DOHH2 (cell line): ENCODE measurements around the gene TRPV4.

Experiments used
- H3F3A ChIP-seq: fragments of 200-600 bp; sonication (generic), shearing (Covaris generic); 2 replicates; pipeline ENCODE4 v1.6.0; 2016; ENCODE audit warnings: antibody characterized with exemption, mild to moderate bottlenecking; ENCODE audit not compliant: control insufficient read depth, insufficient read depth
- H3K27ac ChIP-seq: fragments of 200-600 bp; sonication (generic); 2 replicates; pipeline ENCODE4 v1.5.1; 2014; ENCODE audit warnings: low read depth, mild to moderate bottlenecking, low read length, moderate library complexity
- H3K27me3 ChIP-seq: fragments of 200-600 bp; sonication (generic); 2 replicates; pipeline ENCODE4 v1.6.1; 2014; ENCODE audit warnings: mild to moderate bottlenecking, low read length, mixed read lengths; ENCODE audit not compliant: control insufficient read depth
- H3K36me3 ChIP-seq: fragments of 200-600 bp; sonication (generic); 2 replicates; pipeline ENCODE4 v1.6.1; 2014; ENCODE audit warnings: mild to moderate bottlenecking, low read length, moderate library complexity, mixed read lengths; ENCODE audit not compliant: control insufficient read depth
- H3K4me1 ChIP-seq: fragments of 200-600 bp; sonication (generic); 2 replicates; pipeline ENCODE4 v1.6.1; 2014; ENCODE audit warnings: mild to moderate bottlenecking, low read length, mixed read lengths; ENCODE audit not compliant: control insufficient read depth
- H3K4me2 ChIP-seq: fragments of 200-600 bp; sonication (generic); 2 replicates; pipeline ENCODE4 v1.6.0; 2014; ENCODE audit warnings: mild to moderate bottlenecking, low read length, moderate library complexity
- H3K4me3 ChIP-seq: fragments of 200-600 bp; sonication (generic); 2 replicates; pipeline ENCODE4 v1.5.1; 2014; ENCODE audit warnings: mild to moderate bottlenecking, low read length, mixed read lengths
- H3K79me2 ChIP-seq: fragments of 200-600 bp; sonication (generic); 2 replicates; pipeline ENCODE4 v1.6.1; 2014; ENCODE audit warnings: mild to moderate bottlenecking, low read length, mixed read lengths; ENCODE audit not compliant: control insufficient read depth
- H3K9me2 ChIP-seq: fragments of 200-600 bp; sonication (generic); replicated peaks from 2 replicates; pipeline ENCODE4 v1.6.1; 2014; ENCODE audit warnings: mild to moderate bottlenecking, low read length, mixed read lengths; ENCODE audit not compliant: control insufficient read depth
- H3K9me3 ChIP-seq: fragments of 200-600 bp; sonication (generic); 2 replicates; pipeline ENCODE4 v1.6.1; 2014; ENCODE audit warnings: antibody characterized with exemption, low read length, mixed read lengths; ENCODE audit not compliant: control insufficient read depth, insufficient read depth
- H4K20me1 ChIP-seq: fragments of 200-600 bp; sonication (generic); 2 replicates; pipeline ENCODE4 v1.6.0; 2014; ENCODE audit warnings: low read depth, mild to moderate bottlenecking, antibody characterized with exemption, low read length, moderate library complexity; ENCODE audit not compliant: control insufficient read depth, insufficient read depth
- CTCF ChIP-seq: fragments of 200-600 bp; sonication (generic); IDR thresholded peaks from one replicate; pipeline ENCODE4 v1.5.1; 2014; ENCODE audit warnings: antibody characterized with exemption, mild to moderate bottlenecking, low read depth, low read length; ENCODE audit not compliant: poor library complexity, severe bottlenecking
- EZH2phosphoT487 ChIP-seq: fragments of 200-600 bp; sonication (generic); IDR thresholded peaks from 2 replicates; pipeline ENCODE4 v1.6.1; 2017; ENCODE audit warnings: borderline replicate concordance, mild to moderate bottlenecking, antibody characterized with exemption, low read length, moderate library complexity, mixed read lengths

TRPV4 gene

DNA sequence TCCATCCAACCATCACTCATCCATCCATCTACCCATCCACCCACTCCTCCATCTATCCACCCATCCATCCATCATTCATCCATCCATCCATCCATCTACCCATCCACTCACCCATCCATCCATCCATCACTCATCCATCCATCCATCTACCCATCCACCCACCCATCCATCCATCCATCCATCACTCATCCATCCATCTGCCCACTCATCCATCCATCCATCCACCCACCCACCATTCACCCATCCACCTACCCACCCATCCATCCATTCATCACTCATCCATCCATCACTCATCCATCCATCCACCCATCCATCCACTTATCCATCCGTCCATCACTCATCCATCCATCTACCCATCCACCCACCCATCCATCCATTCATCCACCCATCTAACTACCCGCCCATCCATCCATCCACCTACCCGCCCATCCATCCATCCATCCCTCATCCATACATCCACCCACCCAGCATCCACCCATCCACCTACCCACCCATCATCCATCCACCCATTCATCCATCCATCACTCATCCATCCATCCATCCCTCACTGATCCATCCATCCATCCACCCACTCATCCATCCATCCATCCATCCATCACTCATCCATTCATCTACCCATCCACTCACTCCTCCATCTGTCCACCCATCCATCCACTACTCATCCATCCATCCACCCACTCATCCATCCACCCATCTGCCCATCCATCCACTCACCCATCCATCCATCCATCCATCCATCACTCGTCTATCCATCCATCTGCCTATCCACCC, 24.1 kb downstream of the TRPV4 start:
- Histone ChIP-seq H3K27ac (no peak overlapping the region), H3K4me3 (no peak overlapping the region)

GRCh38 chr12:109807954-109808643, 25.1 kb downstream of the TRPV4 start:
- H3K27me3 ChIP-seq: 0 out of 2 replicates have a peak, but pooled peaks cover 3% of the 10 kb centered on the region
- TF ChIP-seq CTCF: no peak
- no peak for TF ChIP-seq EZH2phosphoT487
- no peak overlapping the region for H3K4me3 ChIP-seq
- no peak overlapping the region for H3K4me2 ChIP-seq
- H3K27ac ChIP-seq: no peak overlapping the region
- H3F3A ChIP-seq: no peaks in the 10 kb centered on the region
- no peaks in the 10 kb centered on the region for H3K4me1 ChIP-seq
- H3K9me3 ChIP-seq: no peaks in the 10 kb centered on the region
- H3K36me3 ChIP-seq: no peaks in the 10 kb centered on the region
- H4K20me1 ChIP-seq: no peaks in the 10 kb centered on the region
- H3K79me2 ChIP-seq: no peaks in the 10 kb centered on the region
- no peaks in the 10 kb centered on the region for H3K9me2 ChIP-seq

More for the DNA sequence above, 24.1 kb downstream of the TRPV4 start:
- Histone ChIP-seq H3F3A (no peaks in the 10 kb centered on the region), H3K79me2 (no peaks in the 10 kb centered on the region), H3K9me3 (no peaks in the 10 kb centered on the region), H3K36me3 (no peaks in the 10 kb centered on the region), H3K9me2 (no peaks in the 10 kb centered on the region), H3K4me1 (no peaks in the 10 kb centered on the region), H3K4me2 (no peak overlapping the region), H3K27me3 (0 out of 2 replicates have a peak, but pooled peaks cover 3% of the 10 kb centered on the region), H4K20me1 (no peaks in the 10 kb centered on the region)
- TF ChIP-seq CTCF: no peak
- no peak for TF ChIP-seq EZH2phosphoT487

GRCh38 chr12:109804820-109805761, 28.1 kb downstream of the TRPV4 start:
- Histone ChIP-seq H3K4me1 (no peaks in the 10 kb centered on the region), H3K36me3 (no peaks in the 10 kb centered on the region), H3K27ac (no peak overlapping the region), H3K9me2 (no peaks in the 10 kb centered on the region), H4K20me1 (no peaks in the 10 kb centered on the region), H3K27me3 (no peaks in the 10 kb centered on the region), H3K79me2 (no peaks in the 10 kb centered on the region), H3F3A (no peaks in the 10 kb centered on the region), H3K9me3 (no peaks in the 10 kb centered on the region), H3K4me3 (no peak overlapping the region), H3K4me2 (no peak overlapping the region)
- no peak for TF ChIP-seq EZH2phosphoT487
- TF ChIP-seq CTCF: peak; percentile 97
